H1 (cell line): ENCODE results near the gene ACOT7. TPM values are rescaled to one million over a fixed set of nuclear protein-coding genes. Genes with fewer than 3 reads are reported as not detected.
A peak's percentile ranks its signal among the peaks of the same experiment; 100 is the strongest.

Experiments used
- HDAC2 ChIP-seq, 2 experiments: fragments of 300-600 bp in 1 of 2; sonication (generic) in 1 of 2; IDR thresholded peaks; 2 replicates each; pipeline ENCODE4 v1.6.1; 2011 to 2012; ENCODE audit warnings: low read depth in 2 of 2, low read length in 2 of 2, mild to moderate bottlenecking in 2 of 2, moderate library complexity in 2 of 2, borderline replicate concordance in 1 of 2, inconsistent platforms in 1 of 2
- SIN3A ChIP-seq, 2 experiments: IDR thresholded peaks in 1 of 2; conservative IDR thresholded peaks in 1 of 2; 2 replicates each; pipeline ENCODE4 v1.6.1; 2011 to 2012; ENCODE audit warnings: low read length in 2 of 2, improper control_type of control experiment in 1 of 2, low read depth in 1 of 2, mild to moderate bottlenecking in 1 of 2
- polyA plus RNA-seq, 7 experiments: library from polyadenylated mRNA; depleted of rRNA in 3 of 7; stranded (reverse) in 5 of 7; unstranded in 2 of 7; fragments of >200 nt in 5 of 7; fragments of 200-250 nt in 2 of 7; gene quantifications; 1 replicate in 5 of 7; 2 replicates in 1 of 7; 4 replicates in 1 of 7; pipeline versions ENCODE4 v1.2.1 to v1.2.3, GENCODE V29; 2011 to 2013; ENCODE audit warnings: missing spikeins in 2 of 7, mixed read lengths in 2 of 7
- total RNA-seq: library from RNA; stranded (reverse); fragmentation: NEBNext Ultra II Directional; extraction: Animal tissue kit (Norgen Biotek cat#: 25700); gene quantifications from 2 replicates; pipeline ENCODE4 v1.2.1, GENCODE V29; 2021

Gene ACOT7
- total and polyA plus RNA-seq, 2 of the 8 experiments (the other 6 are each of a cell fraction or from before 2014, with no cell fraction given), result 151 to 214 TPM

- TF ChIP-seq HDAC2 (IDR thresholded peaks at IDR 0.05; ENCODE audit: borderline replicate concordance in 1 of 2, low read depth in 2 of 2, low read length in 2 of 2) (0 out of 4 replicates have a peak, but pooled peaks of 1 of the 2 experiments have one; percentile 36), SIN3A (conservative IDR thresholded peaks at IDR 0.05 in 1 of 2, IDR thresholded peaks at IDR 0.05 in 1 of 2; ENCODE audit: low read depth in 1 of 2, low read length in 2 of 2) (no peak)
- TF ChIP-seq, all 59 proteins: peak for 8
Measured at GRCh38 chr1:6241887-6242740, 151.5 kb downstream of the ACOT7 start (continued).
